Measurements from ENCODE around the gene HOXA1.

The HOXA1 gene

DNA sequence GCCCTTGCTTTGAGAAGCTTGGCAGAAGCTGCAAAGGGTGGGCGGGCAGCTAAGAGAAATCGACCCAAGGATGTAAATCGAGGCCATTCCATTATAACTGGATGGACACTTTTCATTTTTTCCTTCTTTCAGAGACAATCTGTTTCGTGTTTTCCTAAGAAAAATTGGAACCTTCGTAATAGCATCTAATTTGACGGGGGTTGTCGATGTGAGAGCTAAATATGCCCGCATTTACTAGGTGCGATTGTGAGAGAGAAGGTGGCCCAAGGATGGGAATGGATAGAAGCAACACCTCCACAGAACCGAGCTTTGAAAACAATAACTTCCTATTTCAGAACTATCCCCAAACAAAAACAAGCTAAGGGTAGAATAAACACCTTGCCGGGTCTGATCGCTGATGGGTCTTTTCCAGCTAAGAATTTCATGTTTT is 35.6 kb upstream of the HOXA1 start:
- DNase-seq (ENCODE audit: low read depth in 2 of 2), result no peak

DNA sequence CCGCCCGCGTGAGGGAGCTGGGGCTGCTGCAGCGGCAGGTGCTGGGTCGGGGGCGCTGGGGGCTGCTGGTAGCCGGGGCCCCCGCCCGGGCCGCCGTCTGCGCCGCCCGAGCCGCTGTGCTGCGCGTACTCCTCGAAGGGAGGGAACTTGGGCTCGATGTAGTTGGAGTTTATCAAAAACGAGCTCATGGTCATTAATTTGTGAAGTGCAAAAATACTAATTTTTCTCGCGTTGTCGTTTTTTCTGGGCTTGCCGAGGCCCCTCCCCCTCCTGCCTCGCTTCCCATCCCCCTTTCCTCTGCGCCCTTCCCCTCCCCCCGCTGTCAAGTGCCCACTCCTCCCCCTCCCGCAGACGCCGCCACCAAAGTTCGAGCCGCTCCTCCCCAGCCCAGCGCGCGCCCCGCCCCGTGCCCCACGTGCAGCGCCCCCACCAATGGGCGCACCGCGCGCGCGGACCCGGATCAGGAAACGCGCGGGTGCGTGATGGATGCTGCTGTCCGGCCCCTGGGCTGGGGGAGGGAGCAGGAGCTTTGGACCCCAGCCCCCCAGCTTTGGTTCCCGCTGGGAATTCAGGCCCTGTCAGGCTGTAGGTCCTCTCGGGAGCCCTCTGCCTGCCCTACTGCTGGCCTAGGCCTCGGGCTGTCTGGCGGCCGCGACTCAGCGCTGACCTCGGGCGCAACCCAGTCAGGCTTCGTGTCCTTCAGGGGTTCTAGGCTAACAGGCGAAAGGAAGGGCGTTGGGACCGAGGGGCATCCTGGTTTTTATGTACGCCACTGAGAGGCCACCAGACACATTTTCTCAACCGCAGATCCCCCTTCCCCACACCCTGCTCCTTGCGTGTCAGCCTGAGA is 35.0 kb upstream of the HOXA1 start, which contains the start of gene HOXA4:
HOXA4 (minus strand) TSS at position 218 of the 850 bp plus-strand sequence; CDS start at position 194, 24 bp downstream.
- peak; percentile 45 to 56 for DNase-seq (ENCODE audit: low read depth in 2 of 2)

DNA sequence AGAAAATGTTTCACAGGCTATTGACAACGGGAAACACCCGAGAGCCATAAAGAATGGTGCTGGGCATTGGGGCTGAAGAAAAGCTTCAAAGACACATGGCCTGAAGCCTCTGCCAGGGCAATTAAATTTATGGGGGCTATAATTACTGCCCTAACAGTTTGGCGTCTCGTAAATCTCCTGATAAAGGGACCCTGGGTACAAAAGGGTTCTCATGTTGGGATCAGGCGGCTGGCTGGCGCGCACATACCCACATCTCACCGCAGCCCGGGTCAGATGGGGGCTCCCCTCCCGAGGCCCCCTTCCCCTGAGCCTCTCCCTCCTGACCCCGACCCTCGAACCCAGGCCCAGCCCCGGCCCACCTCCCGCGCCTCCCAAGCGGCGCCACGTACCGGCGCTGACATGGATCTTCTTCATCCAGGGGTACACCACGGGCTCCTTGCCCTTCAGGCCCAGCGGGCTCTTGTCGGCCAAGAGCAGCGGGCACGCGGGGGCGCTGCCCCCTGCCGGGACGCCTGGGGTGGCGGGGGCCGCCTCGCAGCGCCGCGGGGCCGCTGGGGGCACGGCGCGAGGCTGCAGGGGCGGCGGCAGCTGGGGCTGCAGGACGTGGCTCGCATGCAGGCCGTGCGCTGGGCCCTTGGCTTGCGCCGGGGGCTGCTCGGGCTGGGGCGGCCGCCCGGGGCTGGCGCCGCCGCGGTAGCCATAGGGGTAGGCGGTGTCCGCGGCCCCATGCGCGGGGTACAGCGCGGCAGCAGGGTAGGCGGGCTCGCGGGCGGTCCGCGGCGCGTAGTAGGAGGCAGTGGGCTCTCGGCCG is 34.1 kb upstream of the HOXA1 start:
- DNase-seq (ENCODE audit: low read depth in 2 of 2), result no peak

DNA sequence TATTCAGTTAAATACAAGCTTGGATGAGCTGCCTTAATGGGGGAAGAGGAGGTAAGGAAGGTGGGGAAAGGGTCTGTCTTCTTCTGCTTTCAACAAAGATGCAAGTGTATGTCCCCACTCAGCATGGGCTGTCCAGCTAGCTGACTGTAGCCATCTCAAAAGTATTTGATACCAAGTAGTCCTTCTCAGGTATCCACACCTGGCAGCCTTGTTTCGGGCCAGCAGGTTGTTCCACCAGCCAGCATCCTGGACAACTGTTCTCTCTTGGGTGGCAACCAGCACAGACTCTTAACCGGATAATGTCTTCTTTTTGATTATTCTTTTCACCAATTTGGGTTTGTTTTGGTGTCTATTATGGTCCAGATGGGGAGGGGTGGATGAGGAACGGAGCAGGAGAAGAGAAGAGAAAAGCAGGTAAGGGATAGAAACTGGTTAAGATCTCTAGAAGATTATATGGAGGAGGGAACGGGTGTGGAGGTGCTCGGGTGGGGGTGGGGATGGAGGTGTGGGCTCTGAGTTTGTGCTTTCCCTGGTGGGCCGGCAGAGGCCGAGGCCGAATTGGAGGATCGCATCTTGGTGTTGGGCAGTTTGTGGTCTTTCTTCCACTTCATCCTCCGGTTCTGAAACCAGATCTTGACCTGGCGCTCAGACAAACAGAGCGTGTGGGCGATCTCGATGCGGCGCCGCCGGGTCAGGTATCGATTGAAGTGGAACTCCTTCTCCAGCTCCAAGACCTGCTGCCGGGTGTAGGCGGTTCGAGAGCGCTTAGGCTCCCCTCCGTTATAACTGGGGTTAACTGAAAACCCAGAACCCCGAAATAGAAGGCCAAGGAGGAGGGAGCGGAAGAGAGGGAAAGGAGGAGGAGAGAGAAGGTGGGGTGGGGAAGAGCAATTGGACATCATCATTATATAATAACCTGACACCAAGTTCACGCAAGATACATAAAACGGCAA is 33.3 kb upstream of the HOXA1 start:
- DNase-seq (ENCODE audit: low read depth in 2 of 2), result no peak

DNA sequence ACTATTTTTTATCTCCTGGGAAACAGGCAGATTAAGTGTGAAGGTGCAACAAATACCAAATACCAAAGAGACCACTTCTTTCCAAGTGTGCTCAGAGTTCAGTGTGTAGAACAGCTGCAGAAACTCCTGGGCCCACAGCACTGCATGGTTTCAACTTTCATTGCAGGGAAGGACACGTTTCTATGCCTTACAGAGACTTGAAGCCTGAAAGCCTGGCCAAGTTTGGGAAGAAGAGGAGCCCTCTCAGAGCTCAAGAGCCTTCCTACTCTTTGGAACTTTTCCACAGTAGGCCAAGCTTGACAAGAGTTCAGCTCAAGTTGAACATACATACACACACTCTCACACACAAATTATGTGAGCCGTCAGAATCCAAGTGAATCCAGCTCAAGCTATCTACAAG is 32.2 kb upstream of the HOXA1 start:
- no peak for DNase-seq (ENCODE audit: low read depth in 2 of 2)

GRCh38 chr7:27126596-27127327 is 31.0 kb upstream of the HOXA1 start:
- no peak for DNase-seq (ENCODE audit: low read depth in 2 of 2)

GRCh38 chr7:27125986-27126394 is 30.2 kb upstream of the HOXA1 start:
- no peak for DNase-seq (ENCODE audit: low read depth in 2 of 2)

DNA sequence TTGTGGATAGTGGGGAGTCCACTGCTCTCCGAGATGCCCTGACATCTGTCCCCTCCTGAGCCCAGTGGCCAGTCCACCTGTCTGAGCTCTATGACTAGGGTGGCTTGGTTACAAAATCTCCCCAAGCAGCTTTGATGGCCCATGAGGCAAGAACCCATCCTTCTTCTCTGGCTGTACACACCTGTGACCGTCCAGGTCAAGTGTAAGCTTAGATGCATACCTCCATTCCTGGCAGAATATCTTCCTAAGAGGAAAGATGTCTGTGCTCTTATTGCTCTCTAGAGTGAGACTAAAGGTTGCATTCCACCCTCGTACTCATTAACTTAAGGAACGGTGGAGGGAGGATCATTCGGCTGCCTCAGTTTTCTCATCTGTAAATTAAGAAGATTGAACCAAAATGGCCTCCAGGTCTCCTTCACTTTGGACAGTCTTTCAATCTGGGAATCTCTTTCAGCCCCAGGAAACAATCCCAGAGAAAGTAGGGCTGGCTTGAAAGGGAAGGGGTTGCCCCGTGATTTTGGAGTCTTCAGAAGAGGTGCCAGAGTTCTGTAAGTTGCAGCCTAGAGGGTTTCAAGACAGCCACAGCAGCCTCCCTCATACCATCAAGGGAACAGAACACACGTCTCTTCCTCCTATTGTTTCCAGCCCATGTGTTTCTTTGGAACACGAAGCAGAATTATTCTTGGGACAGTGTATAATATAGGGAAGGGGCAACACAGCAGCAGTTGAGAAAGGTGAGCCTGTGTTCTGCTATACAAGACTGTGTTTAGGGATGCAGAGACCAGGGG is 29.3 kb upstream of the HOXA1 start:
- DNase-seq (ENCODE audit: low read depth in 2 of 2), result no peak

- DNase-seq (ENCODE audit: low read depth in 2 of 2), result no peak
Measured at GRCh38 chr7:27124096-27124901, 28.5 kb upstream of the HOXA1 start.

GRCh38 chr7:27123477-27124053 is 27.8 kb upstream of the HOXA1 start:
- DNase-seq (ENCODE audit: low read depth in 2 of 2), result no peak

GRCh38 chr7:27123007-27123476 is 27.2 kb upstream of the HOXA1 start:
- no peak for DNase-seq (ENCODE audit: low read depth in 2 of 2)

DNA sequence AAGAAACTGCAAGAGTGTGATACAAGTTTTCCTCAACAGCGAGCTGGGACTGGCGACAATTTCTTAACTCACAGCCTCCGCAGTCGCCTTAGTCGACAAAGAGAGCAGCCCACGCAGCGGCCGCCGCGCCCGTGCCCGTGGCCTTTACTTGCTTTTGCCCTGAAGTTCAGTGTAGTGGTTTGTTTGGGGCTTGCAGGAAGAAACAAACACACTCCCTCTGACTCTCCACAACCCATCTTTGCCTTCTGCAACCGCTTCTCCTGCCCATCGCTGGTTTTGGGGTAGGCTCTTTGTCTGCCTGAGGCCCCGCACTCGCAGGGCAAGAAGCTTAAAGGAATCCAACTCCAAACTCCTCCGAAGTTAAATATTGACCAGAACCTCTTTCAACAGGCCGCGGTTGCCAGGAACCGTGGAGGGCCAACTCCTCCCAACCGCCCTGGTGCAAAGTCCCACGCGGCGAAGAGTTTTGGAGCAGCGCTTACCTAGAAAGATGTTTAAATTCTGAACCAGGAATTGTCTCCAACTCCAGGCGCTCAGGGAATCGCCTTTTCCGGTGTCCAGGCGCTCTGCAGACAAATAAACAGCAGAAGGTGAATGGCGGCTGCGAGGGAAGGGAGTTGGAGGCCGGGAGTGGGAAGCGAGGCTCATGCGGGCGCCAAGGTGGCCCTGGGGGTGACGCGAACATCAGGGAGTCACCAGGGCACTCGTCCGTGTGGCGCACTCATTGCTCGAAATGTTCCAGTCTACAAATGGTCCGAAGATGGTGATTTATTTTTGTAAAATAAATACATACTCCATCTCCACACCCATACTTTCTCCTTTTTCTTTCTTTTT is 26.5 kb upstream of the HOXA1 start:
- no peak for DNase-seq (ENCODE audit: low read depth in 2 of 2)

DNA sequence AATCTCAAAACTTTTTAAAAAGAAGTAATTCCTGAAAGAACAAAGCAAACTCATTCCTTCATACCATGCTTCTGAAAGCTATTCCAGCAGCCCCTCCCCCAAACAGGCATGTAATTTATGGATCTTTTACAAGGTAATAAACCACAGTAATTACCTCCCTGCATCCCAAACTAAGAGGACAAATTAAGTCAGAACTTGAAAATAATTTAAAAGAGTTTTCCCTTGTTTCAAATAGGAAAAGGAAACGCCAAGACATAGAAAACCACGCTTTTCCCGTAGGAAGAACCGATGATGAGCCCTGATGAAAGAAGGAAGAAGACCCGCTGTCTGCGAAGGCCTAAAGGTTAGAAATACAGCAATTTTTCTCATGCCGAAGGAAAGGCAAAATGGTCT is 25.9 kb upstream of the HOXA1 start:
- DNase-seq (ENCODE audit: low read depth in 2 of 2), result no peak

- no peak for DNase-seq (ENCODE audit: low read depth in 2 of 2)
Measured at GRCh38 chr7:27119412-27119911, 23.7 kb upstream of the HOXA1 start.

DNA sequence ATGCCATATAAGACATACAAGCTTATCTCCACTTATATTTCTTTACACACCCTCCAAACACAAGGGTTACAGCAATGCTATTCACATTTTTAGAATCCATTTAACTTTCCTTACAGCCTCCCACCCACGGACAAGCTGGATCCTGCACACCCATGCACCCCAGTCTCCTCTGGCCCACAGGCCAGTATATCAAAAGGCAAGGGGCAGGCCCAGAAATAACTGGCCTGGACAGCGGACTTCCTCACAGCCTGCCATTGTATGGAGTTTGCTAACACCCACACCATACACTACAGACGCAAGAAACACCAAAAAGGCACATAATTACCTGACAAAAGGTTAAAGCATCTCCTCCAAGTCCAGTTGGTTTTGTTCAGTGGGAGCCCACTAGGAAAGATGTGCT is 22.8 kb upstream of the HOXA1 start:
- no peak for DNase-seq (ENCODE audit: low read depth in 2 of 2)

- no peak for DNase-seq (ENCODE audit: low read depth in 2 of 2)
Measured at GRCh38 chr7:27117887-27118491, 22.2 kb upstream of the HOXA1 start.
